ENCODE data around the gene PGS1. TPM values are rescaled to one million over a fixed set of nuclear protein-coding genes. Genes with fewer than 3 reads are reported as not detected.

The PGS1 gene
- total RNA-seq, 4 donors from 2014 or later, result 25.4 to 63.9 (median 38.4) TPM

DNA sequence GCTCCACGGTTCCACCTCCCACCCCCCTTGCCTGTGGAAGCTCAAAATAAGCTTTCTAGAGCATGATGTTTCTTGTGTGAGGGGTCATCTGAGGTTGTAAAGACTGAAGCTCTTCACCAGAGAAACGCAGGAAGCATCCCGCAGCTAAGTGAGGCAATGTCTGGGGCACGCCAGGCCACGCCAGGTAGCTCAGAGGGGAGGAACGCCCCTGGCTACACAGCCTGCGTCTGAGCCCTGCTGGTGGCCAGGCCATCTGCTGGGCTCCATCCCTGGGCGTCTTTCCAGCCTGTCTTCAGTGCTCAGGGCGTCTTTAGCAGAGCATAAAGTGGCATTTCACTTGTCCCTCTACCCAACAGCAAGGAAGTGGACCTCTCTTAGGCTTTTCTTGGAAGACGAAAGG, 33.8 kb upstream of the PGS1 start:
- TF ChIP-seq, protein P1, sequence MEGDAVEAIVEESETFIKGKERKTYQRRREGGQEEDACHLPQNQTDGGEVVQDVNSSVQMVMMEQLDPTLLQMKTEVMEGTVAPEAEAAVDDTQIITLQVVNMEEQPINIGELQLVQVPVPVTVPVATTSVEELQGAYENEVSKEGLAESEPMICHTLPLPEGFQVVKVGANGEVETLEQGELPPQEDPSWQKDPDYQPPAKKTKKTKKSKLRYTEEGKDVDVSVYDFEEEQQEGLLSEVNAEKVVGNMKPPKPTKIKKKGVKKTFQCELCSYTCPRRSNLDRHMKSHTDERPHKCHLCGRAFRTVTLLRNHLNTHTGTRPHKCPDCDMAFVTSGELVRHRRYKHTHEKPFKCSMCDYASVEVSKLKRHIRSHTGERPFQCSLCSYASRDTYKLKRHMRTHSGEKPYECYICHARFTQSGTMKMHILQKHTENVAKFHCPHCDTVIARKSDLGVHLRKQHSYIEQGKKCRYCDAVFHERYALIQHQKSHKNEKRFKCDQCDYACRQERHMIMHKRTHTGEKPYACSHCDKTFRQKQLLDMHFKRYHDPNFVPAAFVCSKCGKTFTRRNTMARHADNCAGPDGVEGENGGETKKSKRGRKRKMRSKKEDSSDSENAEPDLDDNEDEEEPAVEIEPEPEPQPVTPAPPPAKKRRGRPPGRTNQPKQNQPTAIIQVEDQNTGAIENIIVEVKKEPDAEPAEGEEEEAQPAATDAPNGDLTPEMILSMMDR (IDR thresholded peaks at IDR 0.05; ENCODE audit: low read depth), result no peak

DNA sequence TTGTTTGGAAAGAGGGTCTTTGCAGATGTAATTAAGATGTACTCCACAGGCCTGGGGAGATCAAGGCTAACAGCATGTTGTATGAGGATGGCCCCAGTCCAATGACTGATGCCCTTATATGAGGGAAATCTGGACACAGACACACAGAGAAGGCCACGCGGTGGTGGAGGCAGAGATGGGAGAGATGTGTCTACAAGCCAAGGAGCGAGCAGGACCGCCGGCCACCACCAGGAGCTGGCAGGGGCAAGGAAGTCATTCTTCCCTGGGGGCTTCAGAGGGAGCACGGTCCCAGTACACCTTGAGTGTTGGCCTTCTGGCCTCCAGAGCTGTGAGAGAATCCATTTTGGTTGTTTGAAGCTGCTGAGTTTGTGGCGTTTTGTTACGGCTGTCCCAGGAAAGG, 33.3 kb upstream of the PGS1 start:
- TF ChIP-seq, protein P1 (IDR thresholded peaks at IDR 0.05; ENCODE audit: low read depth), result no peak

DNA sequence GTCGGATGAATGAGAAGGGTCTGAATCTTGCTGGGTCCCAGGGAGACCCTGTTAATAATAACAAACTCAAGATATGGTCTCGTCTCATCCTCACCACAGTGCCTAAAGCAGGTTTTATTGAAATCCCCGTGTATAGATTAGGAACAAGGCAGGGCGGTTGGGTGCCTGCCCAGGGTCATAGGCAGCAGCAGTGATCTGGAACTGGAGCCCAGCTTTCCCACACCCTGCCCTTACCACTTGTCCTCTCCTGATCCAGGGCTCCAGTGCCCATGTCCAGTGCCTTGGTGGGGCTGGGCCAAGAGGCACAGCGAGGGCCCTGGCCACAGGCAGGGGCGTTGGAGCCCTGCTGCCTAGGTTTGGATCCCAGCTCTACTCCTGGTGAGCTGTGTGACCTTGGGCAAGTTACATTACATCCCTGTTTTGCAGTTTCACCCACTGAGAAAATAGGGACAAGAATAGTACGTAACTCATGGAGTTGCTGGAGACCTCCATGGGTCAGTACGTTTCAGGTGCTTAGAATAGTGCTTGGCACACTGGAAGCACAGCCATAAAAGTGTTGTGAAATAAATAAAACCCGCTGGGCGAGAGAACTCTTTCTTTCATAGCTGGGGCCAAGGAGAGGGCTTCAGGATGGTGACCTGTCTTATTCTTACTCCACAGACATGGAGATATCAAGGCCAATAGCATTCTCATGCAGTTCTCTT, 32.5 kb upstream of the PGS1 start:
- TF ChIP-seq, protein P1 (IDR thresholded peaks at IDR 0.05; ENCODE audit: low read depth), result no peak

GRCh38 chr17:78346605-78347250, 31.7 kb upstream of the PGS1 start:
- TF ChIP-seq, protein P1 (IDR thresholded peaks at IDR 0.05; ENCODE audit: low read depth), result no peak

DNA sequence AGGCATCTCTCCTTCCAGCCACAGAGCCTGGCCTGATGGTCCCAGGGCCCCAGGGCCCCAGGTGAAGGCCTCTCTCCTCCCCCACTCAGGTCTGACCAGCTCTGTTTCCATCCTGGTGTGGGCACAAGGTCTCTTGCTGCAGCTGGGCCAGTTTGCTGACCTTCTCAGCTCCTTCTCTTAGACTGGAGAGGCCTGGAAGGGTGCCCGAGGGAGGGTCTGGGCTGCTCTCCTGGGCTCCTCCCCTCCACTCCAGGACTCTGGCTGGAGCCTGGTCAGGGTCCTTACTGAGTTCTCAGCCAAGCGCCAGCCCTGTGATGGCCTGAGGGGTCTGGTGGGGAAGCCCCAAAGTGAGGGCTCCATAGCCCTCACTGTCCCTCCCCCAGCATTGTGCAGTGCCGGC, 31.0 kb upstream of the PGS1 start:
- TF ChIP-seq, protein P1 (IDR thresholded peaks at IDR 0.05; ENCODE audit: low read depth), result no peak

DNA sequence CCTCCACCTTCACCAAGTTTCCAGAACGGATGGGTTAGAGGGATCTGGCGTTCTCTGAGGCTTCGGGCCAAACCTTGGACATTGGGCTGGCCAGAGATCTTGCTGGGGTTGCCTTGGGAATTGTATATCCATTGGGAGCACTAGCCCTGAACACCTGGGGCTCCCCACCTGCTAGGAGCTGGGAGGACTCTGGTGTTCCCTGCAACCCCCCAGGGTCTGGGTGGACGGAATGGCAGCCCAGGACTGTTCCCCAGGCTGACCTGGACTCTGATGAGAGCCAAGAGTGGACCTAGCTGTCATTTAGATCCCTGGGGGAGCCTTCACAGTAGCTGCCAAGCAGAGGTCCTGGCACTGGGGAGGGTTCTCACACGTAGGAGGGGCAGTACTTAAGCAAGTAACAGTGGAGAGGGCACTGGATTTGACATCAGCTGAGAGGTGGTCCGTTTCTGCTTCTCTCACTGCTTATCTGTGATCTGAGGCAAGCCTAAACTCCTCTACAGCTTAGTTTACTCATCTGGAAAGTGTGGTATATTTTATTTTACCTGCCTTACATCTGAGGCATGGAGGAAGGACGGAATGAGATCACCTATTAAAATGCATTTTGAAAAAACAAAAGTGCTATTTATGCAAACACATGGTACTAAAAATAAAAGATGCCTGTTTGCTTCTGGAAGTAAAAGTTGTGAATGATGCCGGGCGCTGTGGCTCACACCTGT, 30.2 kb upstream of the PGS1 start:
- TF ChIP-seq, protein P1 (IDR thresholded peaks at IDR 0.05; ENCODE audit: low read depth), result no peak

Data from subcutaneous adipose tissue (tissue), 4 donors.